Globus pallidus (tissue), 1 donor: Measurements from ENCODE around the gene HPGDS.
A peak's percentile ranks its signal among the peaks of the same experiment; 100 is the strongest.
"Not testable (repeated sequence)": the region's sequence is repeated elsewhere in the genome, so short reads cannot be mapped to it uniquely, and the experiment has no call there.

Experiments used
- DNase-seq: peaks from one replicate; pipeline ENCODE4 v3.0.0-alpha.2; 2015; ENCODE audit warnings: low spot score

HPGDS gene

DNA sequence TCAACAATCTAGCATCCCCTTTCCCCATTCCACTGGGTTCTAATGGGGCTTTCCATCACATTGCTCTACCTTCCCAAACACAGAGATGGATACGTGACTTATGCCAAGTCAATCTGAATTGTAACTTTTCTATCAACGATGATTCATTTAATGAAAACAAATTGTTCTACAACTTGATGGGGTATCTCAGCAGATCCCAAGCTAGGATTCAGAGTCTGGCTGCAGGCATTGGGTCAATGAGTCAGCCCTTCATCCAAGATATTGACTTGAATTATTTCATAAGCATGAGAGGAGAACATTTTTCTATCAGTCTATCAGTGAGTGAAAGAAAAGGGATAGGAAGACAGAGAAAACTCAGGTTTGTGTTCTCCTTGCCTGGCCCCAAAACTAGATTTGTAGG, 15.0 kb upstream of the HPGDS start:
- DNase-seq = no peak

DNA sequence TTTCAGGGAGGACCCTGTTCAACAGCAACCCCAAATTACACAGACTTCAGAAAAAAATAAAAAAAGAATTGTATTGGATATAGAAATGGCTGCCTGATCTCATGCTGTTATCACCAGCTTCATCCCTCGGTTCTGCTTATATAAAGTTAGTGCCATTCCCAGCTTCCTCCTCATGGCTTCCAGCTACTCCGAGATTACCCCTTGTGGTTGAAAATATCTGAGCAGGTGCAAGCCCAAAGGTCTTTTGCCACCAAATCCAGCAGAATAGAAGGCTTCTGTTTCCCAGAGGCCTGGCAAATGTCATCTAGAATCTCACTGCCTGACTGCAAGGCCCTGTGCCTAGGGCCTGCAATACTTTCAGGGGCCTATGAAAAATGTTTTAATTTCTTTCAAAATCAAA, 13.8 kb upstream of the HPGDS start:
- DNase-seq = no peak

DNA sequence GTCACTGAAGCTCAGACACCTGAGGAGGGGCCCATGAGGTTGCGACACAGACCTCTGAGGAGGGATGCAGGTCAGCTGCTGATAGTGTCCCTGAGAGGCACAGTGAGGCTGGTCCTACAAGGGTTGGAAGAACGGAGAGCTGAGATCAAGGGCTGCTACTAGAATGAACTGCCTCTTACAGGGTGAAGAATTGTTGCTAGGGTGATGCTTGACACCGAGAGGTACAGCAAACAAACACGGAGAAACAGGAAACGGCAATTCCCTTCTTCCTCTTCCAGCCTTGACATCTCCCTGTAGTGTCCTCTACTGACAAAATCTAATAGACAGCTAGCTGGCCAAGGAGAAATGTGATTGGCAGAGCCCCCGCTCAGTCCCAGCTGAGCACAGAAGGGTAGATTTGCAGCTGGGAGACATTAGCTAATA, 11.8 kb upstream of the HPGDS start:
- DNase-seq = no peak

GRCh38 chr4:94352996-94353395, 10.4 kb upstream of the HPGDS start:
- no peak for DNase-seq

DNA sequence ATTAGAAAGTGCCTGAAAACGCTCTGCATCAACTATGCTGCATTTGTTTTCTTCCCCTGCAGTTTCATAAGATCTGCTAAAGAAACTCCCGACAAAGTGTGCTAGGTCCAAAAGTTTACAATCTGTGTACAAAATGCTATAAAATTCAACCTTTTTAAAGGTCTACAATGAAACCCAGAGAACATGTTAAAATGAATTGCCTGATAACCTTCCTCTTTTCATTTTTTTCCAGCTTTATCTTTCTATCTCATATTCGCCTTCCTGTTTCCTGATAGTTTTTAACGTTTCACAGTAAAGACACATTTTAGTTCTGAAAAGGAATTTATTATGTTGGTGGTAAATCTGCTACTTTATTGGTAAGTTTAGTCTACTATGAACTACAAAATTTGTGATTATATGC, 9.5 kb upstream of the HPGDS start:
- no peak for DNase-seq

GRCh38 chr4:94351319-94351718, 8.7 kb upstream of the HPGDS start:
- DNase-seq = no peak

DNA sequence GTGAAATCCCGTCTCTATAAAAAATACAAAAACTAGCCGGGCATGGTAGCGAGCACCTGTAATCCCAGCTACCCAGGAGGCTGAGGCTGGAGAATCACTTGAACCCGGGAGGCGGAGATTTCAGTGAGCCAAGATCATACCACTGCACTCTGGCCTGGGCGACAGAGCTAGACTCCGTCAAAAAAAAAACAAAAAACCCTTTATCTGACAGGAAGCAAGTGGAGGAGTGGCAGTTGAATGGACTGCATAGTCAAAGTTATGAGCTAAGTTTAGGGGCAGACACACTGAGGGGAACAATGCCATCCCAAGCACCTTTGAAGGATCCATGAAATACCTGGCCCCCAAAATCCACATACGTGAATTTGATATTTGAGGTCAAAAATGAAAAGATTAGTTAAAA, 7.5 kb upstream of the HPGDS start:
- DNase-seq = no peak

- DNase-seq = no peak
Observed at GRCh38 chr4:94349193-94349592, 6.6 kb upstream of the HPGDS start.

DNA sequence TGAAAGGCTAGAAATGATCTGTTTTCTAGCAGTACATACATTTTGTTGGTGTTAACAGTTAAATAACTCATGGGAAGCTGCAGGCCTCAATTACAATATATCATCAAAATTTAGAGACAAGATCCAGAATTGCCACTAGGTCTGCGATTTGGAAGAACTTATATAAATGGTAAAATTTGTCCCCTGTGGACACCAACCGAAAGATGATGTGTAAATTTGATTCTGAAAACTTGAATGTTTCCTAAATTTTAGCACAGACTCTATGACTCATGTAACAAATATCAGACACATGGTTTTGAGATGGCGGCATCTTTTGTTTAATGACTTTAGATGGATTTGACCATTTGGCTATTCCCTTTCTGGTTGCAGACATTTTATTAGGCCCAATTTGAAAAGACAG, 6.0 kb upstream of the HPGDS start:
- DNase-seq = no peak

DNA sequence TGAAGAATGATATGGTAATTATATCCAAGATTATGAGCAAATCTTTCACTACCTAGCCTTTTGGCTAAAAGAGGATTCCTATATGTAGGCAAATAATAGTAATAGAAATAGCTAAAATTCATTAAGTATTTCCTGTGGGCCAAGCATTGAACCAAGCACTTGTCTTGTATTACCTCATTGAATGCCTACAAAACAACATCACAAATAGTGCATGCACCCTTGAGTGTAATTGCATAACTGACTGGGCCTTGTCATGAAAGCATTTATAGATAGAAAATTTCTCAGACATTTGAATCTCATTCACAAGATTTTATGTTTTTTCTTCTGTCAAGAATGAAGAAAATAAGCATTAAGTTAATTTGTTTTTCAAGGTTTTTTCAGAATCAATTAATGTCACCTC, 3.9 kb upstream of the HPGDS start:
- DNase-seq = no peak

GRCh38 chr4:94345969-94346368, 3.3 kb upstream of the HPGDS start:
- DNase-seq = peak; percentile 34

GRCh38 chr4:94345266-94345665, 2.6 kb upstream of the HPGDS start:
- DNase-seq = peak; percentile 29

DNA sequence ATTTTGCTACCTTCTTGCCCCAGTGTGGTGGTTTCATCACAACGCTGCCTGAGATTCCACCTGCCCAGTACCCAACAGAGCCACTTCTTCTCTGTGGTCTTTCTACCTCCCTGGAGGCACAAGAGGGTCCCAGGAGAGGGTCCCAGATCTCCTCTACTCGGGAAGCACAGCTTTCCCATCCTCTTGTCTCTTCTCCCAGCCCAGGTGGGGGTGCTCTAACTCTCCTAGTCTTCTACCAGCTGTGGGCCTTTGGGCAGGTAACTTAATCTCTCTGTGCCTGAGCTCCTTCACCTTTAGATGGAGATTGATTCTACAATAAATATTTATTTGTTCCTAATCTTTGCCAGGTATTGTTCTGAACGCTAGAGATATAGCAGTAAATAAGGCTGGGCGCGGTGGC, 1.8 kb upstream of the HPGDS start:
- DNase-seq = no peak

GRCh38 chr4:94341481-94342370, 910 bp downstream of the HPGDS start:
- no peak for DNase-seq

GRCh38 chr4:94339779-94340178, 2.9 kb downstream of the HPGDS start:
- DNase-seq = no peak

GRCh38 chr4:94338681-94339351, 3.8 kb downstream of the HPGDS start:
- no peak for DNase-seq

DNA sequence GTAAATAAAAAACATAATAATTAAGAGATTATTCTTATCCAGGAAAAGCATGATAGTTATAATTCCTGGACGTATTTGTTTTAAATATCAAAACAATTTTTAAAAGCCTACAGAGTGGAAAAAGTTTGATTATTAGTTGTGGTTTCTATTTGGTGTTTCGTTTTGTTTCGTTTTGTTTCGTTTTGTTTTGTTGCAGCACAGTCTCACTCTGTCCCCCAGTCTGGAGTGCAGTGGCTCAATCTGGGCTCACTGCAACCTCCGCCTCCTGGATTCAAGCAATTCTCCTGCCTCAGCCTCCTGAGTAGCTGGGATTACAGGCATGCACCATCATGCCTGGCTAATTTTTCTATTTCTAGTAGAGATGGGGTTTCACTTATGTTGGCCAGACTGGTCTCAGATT, 5.8 kb downstream of the HPGDS start:
- DNase-seq = not testable (repeated sequence)

- no peak for DNase-seq
Observed at GRCh38 chr4:94336303-94336702, 6.3 kb downstream of the HPGDS start.

- DNase-seq = no peak
Observed at GRCh38 chr4:94334962-94335361, 7.7 kb downstream of the HPGDS start.

GRCh38 chr4:94334476-94334875, 8.2 kb downstream of the HPGDS start:
- DNase-seq = no peak

- DNase-seq = no peak
Observed at GRCh38 chr4:94333866-94334265, 8.8 kb downstream of the HPGDS start.

- DNase-seq = no peak
Observed at GRCh38 chr4:94332983-94333590, 9.5 kb downstream of the HPGDS start.

- DNase-seq = no peak
Observed at GRCh38 chr4:94329933-94330332, 12.7 kb downstream of the HPGDS start.
